Endothelial cell of umbilical vein (primary cell): ENCODE results near the gene PYROXD2. TPM values are rescaled to one million over a fixed set of nuclear protein-coding genes. Genes with fewer than 3 reads are reported as not detected.

Source experiments
- BruUV-seq: library from RNA; stranded (reverse); fragments of 400-500 nt; replicated peaks from 2 replicates; lab custom pipeline; 2021; lab: Mats Ljungman, UMichigan
- CTCF ChIA-PET: fragments of 300-600, 350-600 bp; sonication (Branson Sonifier 250); formaldehyde crosslinking; loops from one replicate; lab custom pipeline; 2021; ENCODE audit warnings: antibody characterized with exemption, inconsistent platforms; lab: Charles Lee
- POLR2A ChIA-PET: fragments of 300-600, 350-600 bp; sonication (Branson Sonifier 250); formaldehyde crosslinking; loops from one replicate; lab custom pipeline; 2021; ENCODE audit warnings: antibody characterized with exemption, inconsistent platforms; lab: Charles Lee
- DNase-seq: peaks from one replicate; pipeline ENCODE4 v3.0.0-alpha.2; 2011; ENCODE audit warnings: low read depth, low spot score
- FAIRE-seq: peaks from 2 replicates; lab custom pipeline; 2011; peaks lifted over from hg19 to GRCh38; lab: Jason Lieb, UNC
- H2AFZ ChIP-seq: 2 replicates; pipeline ENCODE4 v1.6.0; 2012; ENCODE audit warnings: low read depth, low read length, control low read depth, inconsistent platforms
- H3K27ac ChIP-seq: 2 replicates; pipeline ENCODE4 v1.5.1; 2011; ENCODE audit warnings: low read depth, mild to moderate bottlenecking, control low read depth, low read length, moderate library complexity; ENCODE audit not compliant: insufficient read depth
- H3K27me3 ChIP-seq, 2 experiments: 2 replicates each; pipeline versions ENCODE4 v1.6.0 to v1.6.1; 2011; ENCODE audit warnings: low read length in 2 of 2, mixed read lengths in 1 of 2; ENCODE audit not compliant: control insufficient read depth in 2 of 2, insufficient read depth in 2 of 2
- H3K36me3 ChIP-seq, 2 experiments: 2 replicates in 1 of 2; 3 replicates in 1 of 2; pipeline ENCODE4 v1.5.1; 2011; ENCODE audit warnings: low read length in 2 of 2, mild to moderate bottlenecking in 1 of 2, moderate library complexity in 1 of 2; ENCODE audit not compliant: control insufficient read depth in 2 of 2, insufficient read depth in 2 of 2; ENCODE audit errors: extremely low read depth in 1 of 2
- H3K4me1 ChIP-seq: 3 replicates; pipeline ENCODE4 v1.5.1; 2011; ENCODE audit warnings: mild to moderate bottlenecking, low read length; ENCODE audit not compliant: control insufficient read depth, insufficient read depth; ENCODE audit errors: extremely low read depth
- H3K4me2 ChIP-seq: 2 replicates; pipeline ENCODE4 v1.6.1; 2011; ENCODE audit warnings: low read length, control low read depth, mixed read lengths; ENCODE audit not compliant: insufficient read depth
- H3K4me3 ChIP-seq, 3 experiments: fragments of 200-600 bp in 1 of 3; sonication (generic), shearing (Covaris generic) in 1 of 3; replicated peaks in 1 of 3; 2 replicates each; pipeline ENCODE4 v1.5.1; 2011 to 2016; ENCODE audit warnings: control low read depth in 3 of 3, low read length in 3 of 3, mild to moderate bottlenecking in 2 of 3, inconsistent platforms in 1 of 3, low read depth in 1 of 3, moderate library complexity in 1 of 3; ENCODE audit not compliant: insufficient read depth in 1 of 3
- H3K79me2 ChIP-seq: 2 replicates; pipeline ENCODE4 v1.6.0; 2012; ENCODE audit warnings: low read length, inconsistent platforms; ENCODE audit not compliant: control insufficient read depth, insufficient read depth
- H3K9ac ChIP-seq: replicated peaks from 2 replicates; pipeline ENCODE3; 2011; ENCODE audit warnings: low read length, control low read depth; ENCODE audit not compliant: insufficient read depth; ENCODE audit errors: extremely low read depth
- H3K9me1 ChIP-seq: replicated peaks from 3 replicates; pipeline ENCODE4 v1.6.0; 2011; ENCODE audit warnings: mild to moderate bottlenecking, low read length; ENCODE audit not compliant: control insufficient read depth, insufficient read depth; ENCODE audit errors: extremely low read depth
- H3K9me3 ChIP-seq: replicated peaks from 2 replicates; pipeline ENCODE4 v1.5.1; 2012; ENCODE audit warnings: low read length, inconsistent platforms; ENCODE audit not compliant: control insufficient read depth, insufficient read depth
- H4K20me1 ChIP-seq: replicated peaks from 2 replicates; pipeline ENCODE3; 2011; ENCODE audit warnings: mild to moderate bottlenecking, low read length; ENCODE audit not compliant: control insufficient read depth, insufficient read depth; ENCODE audit errors: extremely low read depth
- EZH2 ChIP-seq: IDR thresholded peaks from 2 replicates; pipeline ENCODE4 v1.6.1; 2012; ENCODE audit warnings: borderline replicate concordance, low read depth, mild to moderate bottlenecking, moderate library complexity, low read length, inconsistent platforms; ENCODE audit not compliant: severe bottlenecking
- FOS ChIP-seq: IDR thresholded peaks from 2 replicates; pipeline ENCODE4 v1.6.1; 2011; ENCODE audit warnings: mild to moderate bottlenecking, low read length, moderate library complexity, borderline replicate concordance; ENCODE audit not compliant: insufficient read depth
- GATA2 ChIP-seq: IDR thresholded peaks from 2 replicates; pipeline ENCODE4 v1.7.0; 2011; ENCODE audit warnings: low read depth, mild to moderate bottlenecking, moderate library complexity, mixed read lengths, low read length; ENCODE audit not compliant: insufficient read length, insufficient read depth
- JUN ChIP-seq: IDR thresholded peaks from 2 replicates; pipeline ENCODE4 v1.6.1; 2011; ENCODE audit warnings: borderline replicate concordance, low read depth; ENCODE audit not compliant: insufficient read length, insufficient read depth
- MYC ChIP-seq: IDR thresholded peaks from one replicate; pipeline ENCODE4 v1.6.1; 2011; ENCODE audit warnings: mild to moderate bottlenecking, low read depth, low read length
- POLR2A ChIP-seq: IDR thresholded peaks from 2 replicates; pipeline ENCODE4 v1.6.1; 2012; ENCODE audit warnings: low read depth, mild to moderate bottlenecking, control low read depth, low read length
- POLR2AphosphoS5 ChIP-seq: IDR thresholded peaks from 2 replicates; pipeline ENCODE4 v1.6.1; 2012; ENCODE audit warnings: low read depth, mild to moderate bottlenecking, control low read depth, low read length, moderate library complexity; ENCODE audit not compliant: insufficient read depth
- dilution Hi-C: fragments of 300-500 bp; cut with MboI; formaldehyde crosslinking; loops from one replicate; pipeline ENCODE4 v1.15.0; 2019; ENCODE audit warnings: low sequenced_read_pairs; ENCODE audit not compliant: extremely low pct_ligation_motif_present
- intact Hi-C: fragments of 100-400 bp; cut with micrococcal nuclease; formaldehyde crosslinking; loops from one replicate; pipeline ENCODE4 v1.10.0; 2022
- polyA plus RNA-seq, 4 experiments: library from polyadenylated mRNA; depleted of rRNA in 3 of 4; stranded (reverse) in 3 of 4; unstranded in 1 of 4; fragments of >200 nt; gene quantifications; 2 replicates each; pipeline versions ENCODE4 v1.2.1 to v1.2.3, GENCODE V29; 2011 to 2012; ENCODE audit warnings: missing spikeins in 1 of 4
- total RNA-seq: library from RNA; stranded (reverse); gene quantifications from 2 replicates; pipeline ENCODE4 v1.2.3, GENCODE V29; 2021
- TF ChIP-seq, protein P1 (sequence below): IDR thresholded peaks from 2 replicates; pipeline ENCODE4 v1.6.1; 2011; ENCODE audit not compliant: insufficient read depth, insufficient read length
- TF ChIP-seq, protein P2 (sequence below), 2 donors: IDR thresholded peaks; 1 replicate in 1 of 2; 2 replicates in 1 of 2; pipeline ENCODE4 v1.5.1; 2011; ENCODE audit warnings: low read length in 2 of 2, mild to moderate bottlenecking in 2 of 2, moderate library complexity in 2 of 2, control low read depth in 1 of 2, inconsistent platforms in 1 of 2, low read depth in 1 of 2; ENCODE audit not compliant: insufficient read depth in 1 of 2; ENCODE audit errors: extremely low read depth in 1 of 2

PYROXD2 gene
- total and polyA plus RNA-seq, 2 donors (not counting 3 experiments of a cell fraction or from before 2014, with no cell fraction given): 7.0 to 13.7 TPM

DNA sequence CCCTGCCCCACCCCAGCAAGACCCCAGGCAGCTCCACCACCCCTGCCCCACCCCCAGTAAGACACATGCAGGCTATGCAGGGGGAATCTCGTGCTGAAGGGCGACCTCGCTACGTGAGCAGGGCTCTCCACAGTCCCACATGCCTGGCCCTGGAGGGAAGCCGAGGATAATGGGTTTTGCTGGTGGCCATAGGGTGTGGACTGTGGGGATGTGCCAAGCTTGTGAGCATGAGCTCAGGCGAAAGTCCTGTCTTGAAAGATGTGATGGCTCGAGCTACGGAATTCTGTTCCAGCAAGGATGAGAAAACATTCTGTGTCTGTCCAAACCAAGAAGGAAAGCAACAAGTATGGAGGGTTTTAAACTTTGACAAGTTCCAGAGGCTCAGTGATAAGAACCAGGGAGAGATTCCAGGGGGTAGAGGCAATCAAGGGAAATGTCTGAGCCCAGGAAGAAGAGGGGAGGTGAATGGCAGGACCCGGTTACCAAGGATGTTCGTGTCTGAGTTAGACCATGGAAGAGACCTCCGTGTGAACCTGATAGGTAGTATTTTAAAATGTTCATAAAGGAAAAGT is 63.1 kb downstream of the PYROXD2 start:
- TF ChIP-seq FOS: no peak
- TF ChIP-seq POLR2A: no peak
- TF ChIP-seq, protein P1, sequence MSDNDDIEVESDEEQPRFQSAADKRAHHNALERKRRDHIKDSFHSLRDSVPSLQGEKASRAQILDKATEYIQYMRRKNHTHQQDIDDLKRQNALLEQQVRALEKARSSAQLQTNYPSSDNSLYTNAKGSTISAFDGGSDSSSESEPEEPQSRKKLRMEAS: no peak
- TF ChIP-seq EZH2: no peak
- TF ChIP-seq JUN: no peak
- TF ChIP-seq GATA2: no peak
- TF ChIP-seq MYC: no peak
- TF ChIP-seq, protein P2, sequence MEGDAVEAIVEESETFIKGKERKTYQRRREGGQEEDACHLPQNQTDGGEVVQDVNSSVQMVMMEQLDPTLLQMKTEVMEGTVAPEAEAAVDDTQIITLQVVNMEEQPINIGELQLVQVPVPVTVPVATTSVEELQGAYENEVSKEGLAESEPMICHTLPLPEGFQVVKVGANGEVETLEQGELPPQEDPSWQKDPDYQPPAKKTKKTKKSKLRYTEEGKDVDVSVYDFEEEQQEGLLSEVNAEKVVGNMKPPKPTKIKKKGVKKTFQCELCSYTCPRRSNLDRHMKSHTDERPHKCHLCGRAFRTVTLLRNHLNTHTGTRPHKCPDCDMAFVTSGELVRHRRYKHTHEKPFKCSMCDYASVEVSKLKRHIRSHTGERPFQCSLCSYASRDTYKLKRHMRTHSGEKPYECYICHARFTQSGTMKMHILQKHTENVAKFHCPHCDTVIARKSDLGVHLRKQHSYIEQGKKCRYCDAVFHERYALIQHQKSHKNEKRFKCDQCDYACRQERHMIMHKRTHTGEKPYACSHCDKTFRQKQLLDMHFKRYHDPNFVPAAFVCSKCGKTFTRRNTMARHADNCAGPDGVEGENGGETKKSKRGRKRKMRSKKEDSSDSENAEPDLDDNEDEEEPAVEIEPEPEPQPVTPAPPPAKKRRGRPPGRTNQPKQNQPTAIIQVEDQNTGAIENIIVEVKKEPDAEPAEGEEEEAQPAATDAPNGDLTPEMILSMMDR (IDR thresholded peaks at IDR 0.05; ENCODE audit: extremely low read depth in 1 of 2, insufficient read depth in 1 of 2, low read depth in 1 of 2, low read length in 2 of 2): no peak
- TF ChIP-seq POLR2AphosphoS5: no peak
- intact Hi-C loops: loop anchor here (2.0 kb wide), 1 partner anchor 35 kb away; no protein-coding TSS in a partner anchor

More for the DNA sequence above, 63.1 kb downstream of the PYROXD2 start:
- H3K9me1 ChIP-seq: no peaks in the 10 kb centered on the region
- POLR2A ChIA-PET: no interaction called here
- H4K20me1 ChIP-seq: no peaks in the 10 kb centered on the region
- DNase-seq (no peak), FAIRE-seq (no peak)
- peaks cover 35 to 43% of the 10 kb centered on the region in 2 experiments for H3K27me3 ChIP-seq
- no TSS peak for BruUV-seq
- H3K36me3 ChIP-seq: no peaks in the 10 kb centered on the region
- no peak overlapping the region for H3K27ac ChIP-seq
- no peak overlapping the region for H3K4me2 ChIP-seq
- H3K9ac ChIP-seq: no peak overlapping the region
- dilution Hi-C loops: no loop called here
- H3K4me3 ChIP-seq: no peak overlapping the region
- no peak overlapping the region for H2AFZ ChIP-seq
- H3K4me1 ChIP-seq: peaks cover 11% of the 10 kb centered on the region
- CTCF ChIA-PET: interaction anchor here (1.3 to 1.6 kb wide), 2 partner anchors 15 to 42 kb away, joined by 3 read pairs; no protein-coding TSS in a partner anchor
- no peaks in the 10 kb centered on the region for H3K9me3 ChIP-seq
- H3K79me2 ChIP-seq: no peaks in the 10 kb centered on the region
